HG03469 (cell line): Measurements from ENCODE around the gene KCTD16.

ENCODE experiments used
- ATAC-seq: cut with Tn5 transposase; IDR thresholded peaks from one replicate; pipeline ENCODE4 v1.9.1; 2021; ENCODE audit warnings: mild to moderate bottlenecking, moderate library complexity, moderate number of reproducible peaks; ENCODE audit not compliant: unreplicated experiment

Gene KCTD16

DNA sequence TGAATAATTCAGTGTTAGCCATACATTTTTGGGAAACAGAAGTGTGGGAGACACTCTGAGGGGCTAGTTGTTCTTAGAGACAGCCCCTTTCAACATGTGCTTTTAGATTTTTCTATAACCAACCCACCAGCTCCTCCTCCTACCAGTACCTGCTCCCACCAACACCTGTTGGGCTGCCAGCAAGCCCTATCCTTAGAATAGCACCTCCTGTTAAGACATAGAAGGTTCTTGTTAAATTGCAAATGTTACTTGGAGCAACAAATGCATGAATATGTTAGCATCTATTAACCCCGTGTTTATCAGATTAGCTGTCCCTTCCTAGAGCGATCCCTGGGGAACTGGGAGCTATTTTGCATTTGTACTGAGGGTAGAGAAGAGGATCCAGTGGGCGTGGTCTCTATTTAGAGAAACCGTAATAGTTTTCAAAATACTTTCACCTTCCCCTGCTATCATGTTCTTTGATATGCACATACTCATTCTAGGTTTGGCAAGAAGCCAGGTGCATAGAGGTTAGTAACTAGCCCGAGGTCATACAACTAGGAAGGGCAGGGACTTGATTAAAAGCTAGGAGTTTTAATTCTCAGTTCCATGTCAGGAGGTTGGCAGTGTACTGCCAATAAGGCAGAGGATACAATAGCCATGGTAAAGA, 334.4 kb downstream of the KCTD16 start:
- no peak for ATAC-seq

DNA sequence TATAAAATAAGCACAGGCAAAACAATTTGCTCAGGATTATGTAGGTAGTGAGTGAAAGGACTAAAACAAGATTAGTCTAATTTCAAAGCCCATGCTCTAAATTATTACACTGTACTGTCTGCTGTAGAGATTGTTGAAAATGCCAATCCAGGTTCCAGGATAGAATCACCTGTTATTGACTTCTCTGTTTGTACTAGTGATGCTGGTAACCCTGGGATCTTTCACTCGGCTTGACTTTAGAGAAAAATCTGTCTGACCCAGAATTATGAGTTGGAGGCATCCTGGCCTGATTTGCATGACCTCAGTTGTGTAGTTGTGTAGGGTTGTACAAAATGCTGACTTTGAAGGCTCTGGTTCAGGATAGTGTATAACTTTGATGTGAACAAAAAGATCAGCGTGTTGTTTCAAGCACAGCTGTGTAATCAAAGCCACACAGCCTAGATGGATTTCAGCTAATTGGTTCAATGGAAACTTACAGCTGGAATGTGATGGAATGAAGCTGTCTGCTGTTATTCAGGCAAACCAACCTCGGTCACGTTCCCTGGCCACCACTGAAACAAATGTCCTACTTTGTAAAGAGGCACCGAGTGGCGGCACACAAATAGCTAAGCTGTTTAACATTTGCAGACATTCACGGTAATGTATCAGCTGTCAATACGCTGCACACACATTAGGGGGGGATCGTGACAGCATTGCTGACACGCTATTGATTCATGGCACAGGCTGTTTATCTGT, 340.3 kb downstream of the KCTD16 start:
- no peak for ATAC-seq

DNA sequence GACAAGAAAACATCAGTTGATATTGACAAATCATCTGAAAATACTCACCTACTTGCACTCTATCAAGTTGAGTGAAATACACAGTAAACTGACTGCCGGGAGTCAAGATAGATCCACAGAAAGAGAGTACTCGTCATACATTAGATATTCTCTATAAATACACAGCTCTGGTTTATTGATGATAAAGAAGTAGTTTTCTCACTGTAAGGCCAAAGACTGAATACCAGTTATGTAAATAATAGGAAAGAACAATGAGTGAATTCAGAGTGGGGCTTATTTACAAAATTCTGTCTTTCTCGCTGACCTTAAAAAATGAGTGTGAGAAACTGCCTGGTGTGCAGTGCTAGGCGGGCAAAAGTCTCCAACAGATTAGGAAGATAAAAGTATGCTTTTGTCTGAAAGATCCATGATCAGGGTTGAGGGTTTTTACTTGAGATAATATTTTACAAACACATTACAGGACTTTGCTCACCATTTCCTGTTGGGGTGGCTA, 341.0 kb downstream of the KCTD16 start:
- ATAC-seq: no peak

DNA sequence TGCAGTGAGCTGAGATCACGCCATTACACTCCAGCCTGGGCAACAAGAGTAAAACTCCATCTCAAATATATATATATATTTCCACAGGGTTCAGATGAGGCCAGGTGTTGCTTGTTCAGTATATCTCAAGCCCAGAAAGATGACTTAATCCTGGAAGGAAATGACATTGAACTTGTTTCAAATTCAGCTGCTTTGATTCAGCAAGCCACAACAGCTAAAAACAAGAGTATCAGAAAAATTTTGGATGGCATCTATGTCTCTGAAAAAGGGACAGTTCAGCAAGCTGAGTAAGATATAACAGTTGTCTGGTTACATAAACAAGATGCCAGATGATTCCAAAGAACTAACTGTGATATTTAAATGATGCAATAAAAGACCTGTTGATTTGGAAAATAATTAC, 352.0 kb downstream of the KCTD16 start:
- ATAC-seq: no peak

DNA sequence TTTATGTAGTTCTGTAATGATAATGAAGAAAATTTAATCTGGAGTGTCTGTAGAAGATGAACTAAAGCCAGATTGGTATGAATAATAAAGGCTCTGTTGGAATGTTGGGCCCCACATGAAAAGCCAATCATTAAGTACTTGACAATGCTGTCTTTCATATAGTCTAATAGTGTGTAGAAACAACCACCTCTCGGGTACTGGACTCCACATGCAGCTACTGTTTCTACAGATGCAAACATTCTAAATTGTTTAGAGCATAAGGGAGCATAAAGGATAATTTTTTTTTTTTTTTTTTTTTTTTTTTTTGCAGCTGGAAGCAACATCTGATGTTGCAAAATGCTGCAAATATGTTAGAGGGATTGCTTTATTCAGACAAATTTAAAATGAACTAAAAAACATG, 354.3 kb downstream of the KCTD16 start:
- ATAC-seq: no peak

DNA sequence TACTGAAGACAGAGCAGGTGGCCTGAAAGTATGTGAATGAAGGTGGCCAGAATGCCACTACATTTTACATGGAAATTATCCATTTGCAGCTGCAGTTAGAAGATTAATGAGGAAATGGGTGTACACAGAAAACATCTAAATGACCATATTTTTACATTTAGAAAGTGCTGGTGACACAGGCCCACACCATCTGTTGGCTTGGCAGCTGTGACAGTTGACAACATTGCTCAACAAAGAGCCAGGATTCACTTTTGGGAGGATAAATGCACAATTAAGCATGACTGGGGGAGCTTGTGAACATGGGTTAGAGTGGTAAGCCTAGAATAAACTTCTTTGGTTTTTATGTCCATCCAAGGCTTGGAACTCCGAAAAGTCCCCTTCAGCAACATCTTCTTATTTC, 360.5 kb downstream of the KCTD16 start:
- ATAC-seq: no peak
